Activated T-cell treated with anti-CD3 and anti-CD28 coated beads, Interleukin-2, amount 50 U/mL, for 48 hours (primary cell): ENCODE data around the gene MRLN.
"Not testable (repeated sequence)": the region's sequence is repeated elsewhere in the genome, so short reads cannot be mapped to it uniquely, and the experiment has no call there.

Experiments used
- DNase-seq, 2 experiments: peaks; one replicate each; pipeline ENCODE4 v3.0.0-alpha.2; 2020

MRLN gene

GRCh38 chr10:59753267-59753666, at the start of gene MRLN:
Gene MRLN (minus strand): TSS chr10:59753455.
- no peak for DNase-seq

GRCh38 chr10:59801171-59801570, 47.9 kb upstream of the MRLN start:
- DNase-seq, result no peak

GRCh38 chr10:59799421-59799820, 46.2 kb upstream of the MRLN start:
- no peak for DNase-seq

- DNase-seq, result no peak
Observed at GRCh38 chr10:59793919-59794318, 40.7 kb upstream of the MRLN start.

- no peak for DNase-seq
Observed at GRCh38 chr10:59792812-59793211, 39.6 kb upstream of the MRLN start.

- no peak for DNase-seq
Observed at GRCh38 chr10:59791601-59792000, 38.3 kb upstream of the MRLN start.

- DNase-seq, result not testable (repeated sequence)
Observed at GRCh38 chr10:59790080-59790479, 36.8 kb upstream of the MRLN start.

GRCh38 chr10:59788914-59789313, 35.7 kb upstream of the MRLN start:
- DNase-seq, result not testable (repeated sequence)

GRCh38 chr10:59787032-59787431, 33.8 kb upstream of the MRLN start:
- not testable (repeated sequence) for DNase-seq

GRCh38 chr10:59785476-59785875, 32.2 kb upstream of the MRLN start:
- not testable (repeated sequence) for DNase-seq

- no peak for DNase-seq
Observed at GRCh38 chr10:59781511-59781910, 28.3 kb upstream of the MRLN start.

GRCh38 chr10:59779756-59780533, 26.7 kb upstream of the MRLN start:
- DNase-seq, result no peak

GRCh38 chr10:59774451-59774850, 21.2 kb upstream of the MRLN start:
- DNase-seq, result no peak

- DNase-seq, result no peak
Observed at GRCh38 chr10:59773088-59773487, 19.8 kb upstream of the MRLN start.

- DNase-seq, result no peak
Observed at GRCh38 chr10:59771162-59771807, 18.0 kb upstream of the MRLN start.

- DNase-seq, result no peak
Observed at GRCh38 chr10:59770689-59771088, 17.4 kb upstream of the MRLN start.

- DNase-seq, result no peak
Observed at GRCh38 chr10:59762505-59762904, 9.2 kb upstream of the MRLN start.

GRCh38 chr10:59757966-59758365, 4.7 kb upstream of the MRLN start:
- no peak for DNase-seq

- DNase-seq, result no peak
Observed at GRCh38 chr10:59754951-59755350, 1.7 kb upstream of the MRLN start.

GRCh38 chr10:59752278-59752940, 846 bp downstream of the MRLN start:
- no peak for DNase-seq

GRCh38 chr10:59750155-59750945, 2.9 kb downstream of the MRLN start:
- DNase-seq, result no peak

- DNase-seq, result no peak
Observed at GRCh38 chr10:59748834-59749233, 4.4 kb downstream of the MRLN start.

- no peak for DNase-seq
Observed at GRCh38 chr10:59745163-59745650, 8.0 kb downstream of the MRLN start.
